GM12878 (cell line): ENCODE results near the gene MAGEE2.
"Not testable (repeated sequence)": the region's sequence is repeated elsewhere in the genome, so short reads cannot be mapped to it uniquely, and the experiment has no call there.

Source experiments
- BACH1 ChIP-seq: fragments of 450-650 bp; IDR thresholded peaks from 2 replicates; pipeline ENCODE4 v1.6.1; 2017; ENCODE audit warnings: mild to moderate bottlenecking, borderline replicate concordance
- EZH2 ChIP-seq: IDR thresholded peaks from 2 replicates; pipeline ENCODE4 v1.6.1; 2012; ENCODE audit warnings: low read depth, mild to moderate bottlenecking, control low read depth, inconsistent platforms, low read length, borderline replicate concordance; ENCODE audit not compliant: control insufficient read depth
- GABPA ChIP-seq: IDR thresholded peaks from 2 replicates; pipeline ENCODE4 v1.6.1; 2014; ENCODE audit warnings: antibody characterized with exemption, low read depth, mild to moderate bottlenecking, inconsistent platforms
- MTA3 ChIP-seq: IDR thresholded peaks from 2 replicates; pipeline ENCODE4 v1.6.1; 2012; ENCODE audit warnings: low read length, inconsistent platforms, borderline replicate concordance
- RCOR1 ChIP-seq: conservative IDR thresholded peaks from 2 replicates; pipeline ENCODE4 v1.6.1; 2012; ENCODE audit warnings: low read depth, low read length, improper control_type of control experiment
- SIX5 ChIP-seq: IDR thresholded peaks from 2 replicates; pipeline ENCODE4 v1.6.1; 2011; ENCODE audit warnings: mild to moderate bottlenecking, low read depth, low read length, moderate library complexity; ENCODE audit not compliant: severe bottlenecking
- SUZ12 ChIP-seq: fragments of 200-600 bp; sonication (generic); IDR thresholded peaks from one replicate; pipeline ENCODE4 v1.6.1; 2018; ENCODE audit warnings: antibody characterized with exemption, mild to moderate bottlenecking; ENCODE audit not compliant: unreplicated experiment
- YY1 ChIP-seq: IDR thresholded peaks from 2 replicates; pipeline ENCODE4 v1.6.1; 2011; ENCODE audit warnings: low read depth, mild to moderate bottlenecking, low read length
- TF ChIP-seq, protein P1 (sequence below): IDR thresholded peaks from 2 replicates; pipeline ENCODE4 v1.6.1; 2012; ENCODE audit warnings: mild to moderate bottlenecking, low read depth, low read length
- TF ChIP-seq, protein P2 (sequence below), 3 experiments: IDR thresholded peaks in 2 of 3; conservative IDR thresholded peaks in 1 of 3; 2 replicates each; pipeline ENCODE4 v1.5.1; 2011; ENCODE audit warnings: low read depth in 3 of 3, low read length in 3 of 3, mild to moderate bottlenecking in 3 of 3, control low read depth in 2 of 3, moderate library complexity in 2 of 3, inconsistent platforms in 1 of 3, mixed read lengths in 1 of 3; ENCODE audit not compliant: control insufficient read depth in 2 of 3, insufficient read depth in 1 of 3; ENCODE audit errors: extremely low read depth in 1 of 3

DNA sequence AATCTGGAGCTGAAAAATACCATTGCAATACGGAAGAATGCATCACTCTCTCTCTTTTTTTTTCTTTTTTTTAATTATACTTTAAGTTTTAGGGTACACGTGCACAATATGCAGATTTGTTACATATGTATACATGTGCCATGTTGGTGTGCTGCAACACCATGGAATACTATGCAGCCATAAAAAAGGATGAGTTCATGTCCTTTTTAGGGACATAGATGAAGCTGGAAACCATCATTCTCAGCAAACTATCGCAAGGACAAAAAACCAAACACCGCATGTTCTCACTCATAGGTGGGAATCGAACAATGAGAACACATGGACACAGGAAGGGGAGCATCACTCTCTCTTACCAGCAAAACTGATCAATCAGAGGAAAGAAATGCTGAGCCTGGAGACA lies 17.0 kb downstream of the MAGEE2 start:
- not testable (repeated sequence) for TF ChIP-seq RCOR1, MTA3, GABPA, BACH1, YY1, EZH2, SUZ12, SIX5
- TF ChIP-seq, protein P1, sequence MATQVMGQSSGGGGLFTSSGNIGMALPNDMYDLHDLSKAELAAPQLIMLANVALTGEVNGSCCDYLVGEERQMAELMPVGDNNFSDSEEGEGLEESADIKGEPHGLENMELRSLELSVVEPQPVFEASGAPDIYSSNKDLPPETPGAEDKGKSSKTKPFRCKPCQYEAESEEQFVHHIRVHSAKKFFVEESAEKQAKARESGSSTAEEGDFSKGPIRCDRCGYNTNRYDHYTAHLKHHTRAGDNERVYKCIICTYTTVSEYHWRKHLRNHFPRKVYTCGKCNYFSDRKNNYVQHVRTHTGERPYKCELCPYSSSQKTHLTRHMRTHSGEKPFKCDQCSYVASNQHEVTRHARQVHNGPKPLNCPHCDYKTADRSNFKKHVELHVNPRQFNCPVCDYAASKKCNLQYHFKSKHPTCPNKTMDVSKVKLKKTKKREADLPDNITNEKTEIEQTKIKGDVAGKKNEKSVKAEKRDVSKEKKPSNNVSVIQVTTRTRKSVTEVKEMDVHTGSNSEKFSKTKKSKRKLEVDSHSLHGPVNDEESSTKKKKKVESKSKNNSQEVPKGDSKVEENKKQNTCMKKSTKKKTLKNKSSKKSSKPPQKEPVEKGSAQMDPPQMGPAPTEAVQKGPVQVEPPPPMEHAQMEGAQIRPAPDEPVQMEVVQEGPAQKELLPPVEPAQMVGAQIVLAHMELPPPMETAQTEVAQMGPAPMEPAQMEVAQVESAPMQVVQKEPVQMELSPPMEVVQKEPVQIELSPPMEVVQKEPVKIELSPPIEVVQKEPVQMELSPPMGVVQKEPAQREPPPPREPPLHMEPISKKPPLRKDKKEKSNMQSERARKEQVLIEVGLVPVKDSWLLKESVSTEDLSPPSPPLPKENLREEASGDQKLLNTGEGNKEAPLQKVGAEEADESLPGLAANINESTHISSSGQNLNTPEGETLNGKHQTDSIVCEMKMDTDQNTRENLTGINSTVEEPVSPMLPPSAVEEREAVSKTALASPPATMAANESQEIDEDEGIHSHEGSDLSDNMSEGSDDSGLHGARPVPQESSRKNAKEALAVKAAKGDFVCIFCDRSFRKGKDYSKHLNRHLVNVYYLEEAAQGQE = not testable (repeated sequence)
- TF ChIP-seq, protein P2, sequence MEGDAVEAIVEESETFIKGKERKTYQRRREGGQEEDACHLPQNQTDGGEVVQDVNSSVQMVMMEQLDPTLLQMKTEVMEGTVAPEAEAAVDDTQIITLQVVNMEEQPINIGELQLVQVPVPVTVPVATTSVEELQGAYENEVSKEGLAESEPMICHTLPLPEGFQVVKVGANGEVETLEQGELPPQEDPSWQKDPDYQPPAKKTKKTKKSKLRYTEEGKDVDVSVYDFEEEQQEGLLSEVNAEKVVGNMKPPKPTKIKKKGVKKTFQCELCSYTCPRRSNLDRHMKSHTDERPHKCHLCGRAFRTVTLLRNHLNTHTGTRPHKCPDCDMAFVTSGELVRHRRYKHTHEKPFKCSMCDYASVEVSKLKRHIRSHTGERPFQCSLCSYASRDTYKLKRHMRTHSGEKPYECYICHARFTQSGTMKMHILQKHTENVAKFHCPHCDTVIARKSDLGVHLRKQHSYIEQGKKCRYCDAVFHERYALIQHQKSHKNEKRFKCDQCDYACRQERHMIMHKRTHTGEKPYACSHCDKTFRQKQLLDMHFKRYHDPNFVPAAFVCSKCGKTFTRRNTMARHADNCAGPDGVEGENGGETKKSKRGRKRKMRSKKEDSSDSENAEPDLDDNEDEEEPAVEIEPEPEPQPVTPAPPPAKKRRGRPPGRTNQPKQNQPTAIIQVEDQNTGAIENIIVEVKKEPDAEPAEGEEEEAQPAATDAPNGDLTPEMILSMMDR (IDR thresholded peaks at IDR 0.05 in 2 of 3, conservative IDR thresholded peaks at IDR 0.05 in 1 of 3; ENCODE audit: control insufficient read depth in 2 of 3, extremely low read depth in 1 of 3, insufficient read depth in 1 of 3, low read depth in 3 of 3, low read length in 3 of 3) = not testable (repeated sequence)
